Heart right ventricle (tissue), 16 donors: ENCODE measurements around the gene SLX9. TPM values are rescaled to one million over a fixed set of nuclear protein-coding genes. Genes with fewer than 3 reads are reported as not detected.
A peak's percentile ranks its signal among the peaks of the same experiment; 100 is the strongest.

Source experiments
- ATAC-seq, 8 donors: fragments of 200-7000 bp; cut with Tn5 transposase; one replicate each; pipeline ENCODE4 v1.9.1; 2020; ENCODE audit warnings: mild to moderate bottlenecking in 8 of 8, moderate library complexity in 8 of 8, moderate number of reproducible peaks in 1 of 8
- DNase-seq, 2 donors: peaks; one replicate each; pipeline ENCODE4 v3.0.0-alpha.2; 2020
- H3K27ac ChIP-seq, 10 donors: fragments of 200-600 bp; sonication (generic) in 2 of 10; one replicate each; pipeline versions ENCODE4 v1.5.0 to v1.8.0; 2020 to 2022; ENCODE audit warnings: mild to moderate bottlenecking in 3 of 10
- H3K27me3 ChIP-seq, 7 donors: fragments of 200-600 bp; one replicate each; pipeline ENCODE4 v1.8.0; 2021 to 2022; ENCODE audit warnings: mild to moderate bottlenecking in 2 of 7
- H3K36me3 ChIP-seq, 9 donors: fragments of 200-600 bp; sonication (generic) in 1 of 9; one replicate each; pipeline versions ENCODE4 v1.5.0 to v1.8.0; 2020 to 2022; ENCODE audit warnings: mild to moderate bottlenecking in 2 of 9
- H3K4me1 ChIP-seq, 9 donors: fragments of 200-600 bp; sonication (generic) in 1 of 9; one replicate each; pipeline versions ENCODE4 v1.5.0 to v1.8.0; 2020 to 2022; ENCODE audit warnings: mild to moderate bottlenecking in 4 of 9
- H3K4me3 ChIP-seq, 10 donors: fragments of 200-600 bp; sonication (generic) in 2 of 10; one replicate each; pipeline versions ENCODE4 v1.5.0 to v1.8.0; 2020 to 2022; ENCODE audit warnings: mild to moderate bottlenecking in 7 of 10, moderate library complexity in 2 of 10
- H3K9me3 ChIP-seq, 11 donors: fragments of 200-600 bp in 10 of 11; sonication (generic) in 2 of 11; one replicate each; pipeline versions ENCODE4 v1.5.0 to v1.8.0; 2013 to 2022; ENCODE audit warnings: mild to moderate bottlenecking in 2 of 11, control low read depth in 1 of 11, moderate library complexity in 1 of 11
- WGBS, 2 donors: extraction: QIAGEN DNeasy Blood & Tissue Kit; methylation state at CpG; one replicate each; pipeline ENCODE4 v1.1.7; 2013; ENCODE audit warnings: inconsistent platforms in 1 of 2; 5-methylcytosine and 5-hydroxymethylcytosine counted together
- intact Hi-C, 10 donors: fragments of 100-400 bp; cut with DNase I; formaldehyde crosslinking; loops; one replicate each; pipeline versions ENCODE4 v1.11.1 to v1.14.2; 2022
- polyA plus RNA-seq, 2 donors: library from polyadenylated mRNA; stranded (reverse); fragments of 200-250 nt; gene quantifications; one replicate each; pipeline ENCODE4 v1.2.3, GENCODE V29; 2013
- total RNA-seq, 10 donors: library from RNA; stranded (reverse); fragmentation: NEBNext Ultra II Directional in 3 of 10; extraction: Animal tissue kit (Norgen Biotek cat#: 25700) in 3 of 10; gene quantifications; one replicate each; pipeline versions ENCODE4 v1.2.1 to v1.2.4, GENCODE V29; 2021 to 2023
- TF ChIP-seq, protein P1 (sequence below), 9 donors: fragments of 200-600 bp; sonication (generic) in 2 of 9; IDR thresholded peaks; one replicate each; pipeline versions ENCODE4 v1.5.0 to v1.8.0; 2021 to 2022; ENCODE audit warnings: antibody characterized with exemption in 9 of 9, mild to moderate bottlenecking in 5 of 9, moderate library complexity in 1 of 9
- donor health status: Arrhythmogenic right ventricular cardiomyopathy.
- donor health status: ischemic (EF 13 %, LVEDD 7.1; RV severe dilation, severe dysfunction).
- donor health status: healthy with polysubstance abuse.
- donor health status: DM: no; HTN: yes; CAD: no.
- donor health status: DM: no; HTN: no; CAD: no.
- donor health status: ischemic (EF 25% LVEDD 6.9; RV normal size, moderate dysfunction).
- donor health status: ischemic (EF 25% LVEDD 5.7; RV mildly dilated, moderate dysfunction).
- donor health status: healthy.
- donor health status: DM: yes; HTN: yes; CAD: no.
- donor health status: Ischemic cardiomyopathy.
- donor health status: ischemic (EF 35%, LVEDD 5.7; RV mildly dilated, moderate dysfunction).
- donor health status: nonischemic (EF 11% LVEDD 7.7; RV severe dilation, severe dysfunction).
- donor health status: DM: yes; HTN: yes; CAD: no.
- donor health status: PGD.
- donor health status: ischemic (EF 29% LVEDD 5.4; RV normal size, mild dysfunction).
- donor health status: nonischemic (EF 23%, LVEDD 6.1; RV moderate dilation, normal function).

The SLX9 gene
- total and polyA plus RNA-seq, 12 donors, result 42.4 to 83.6 (median 57.3) TPM

DNA sequence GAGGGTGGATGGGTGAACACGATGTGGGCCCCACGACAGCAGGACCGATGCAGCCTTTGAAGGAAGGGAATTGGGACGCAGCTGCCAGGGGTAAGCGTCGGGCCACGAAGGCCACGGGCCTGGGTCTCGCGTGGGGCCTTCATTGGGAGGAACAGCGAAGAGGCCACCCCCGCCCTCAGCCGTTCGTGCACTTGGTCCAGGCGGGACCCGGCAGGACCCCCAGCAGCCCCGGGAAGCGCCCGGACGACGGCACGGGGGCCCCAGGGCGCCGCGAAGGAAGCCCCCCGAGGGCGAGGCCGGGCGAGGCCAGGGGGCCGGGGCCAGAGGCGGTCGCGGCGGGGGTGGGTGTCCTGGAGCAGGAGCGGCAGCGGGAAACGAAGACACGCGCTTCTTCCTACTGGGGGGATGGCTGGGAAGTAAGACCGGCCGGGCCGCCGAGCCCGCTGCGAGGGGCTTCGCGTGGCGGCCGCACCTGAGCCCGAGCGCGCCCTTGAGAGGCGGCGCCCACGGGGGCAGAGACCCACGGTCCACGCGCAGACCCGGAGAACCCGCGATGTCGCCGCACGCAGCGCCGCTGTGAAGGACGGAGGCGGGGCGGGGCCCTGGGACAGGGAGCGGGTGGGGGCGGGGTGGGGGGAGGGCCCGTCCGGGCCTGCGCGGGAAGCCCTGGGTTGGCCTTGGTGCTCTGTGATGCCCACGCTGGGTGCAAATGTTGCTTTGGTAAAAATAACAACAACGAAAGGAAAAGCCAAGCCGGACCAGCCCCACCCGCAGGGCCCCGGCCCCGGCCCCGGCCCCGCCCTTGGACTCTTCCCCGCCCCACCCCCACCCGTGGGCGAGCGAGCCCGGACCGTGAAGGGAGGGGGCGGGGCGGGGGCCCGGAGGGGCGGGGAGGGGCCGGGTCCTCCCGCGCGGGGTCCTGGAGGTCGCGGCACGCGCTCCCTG lies 78.6 kb downstream of the SLX9 start:
- H3K4me1 ChIP-seq, result peaks cover 0 to 36% (median 17%) of the 10 kb centered on the region in 9 donors
- TF ChIP-seq, protein P1, sequence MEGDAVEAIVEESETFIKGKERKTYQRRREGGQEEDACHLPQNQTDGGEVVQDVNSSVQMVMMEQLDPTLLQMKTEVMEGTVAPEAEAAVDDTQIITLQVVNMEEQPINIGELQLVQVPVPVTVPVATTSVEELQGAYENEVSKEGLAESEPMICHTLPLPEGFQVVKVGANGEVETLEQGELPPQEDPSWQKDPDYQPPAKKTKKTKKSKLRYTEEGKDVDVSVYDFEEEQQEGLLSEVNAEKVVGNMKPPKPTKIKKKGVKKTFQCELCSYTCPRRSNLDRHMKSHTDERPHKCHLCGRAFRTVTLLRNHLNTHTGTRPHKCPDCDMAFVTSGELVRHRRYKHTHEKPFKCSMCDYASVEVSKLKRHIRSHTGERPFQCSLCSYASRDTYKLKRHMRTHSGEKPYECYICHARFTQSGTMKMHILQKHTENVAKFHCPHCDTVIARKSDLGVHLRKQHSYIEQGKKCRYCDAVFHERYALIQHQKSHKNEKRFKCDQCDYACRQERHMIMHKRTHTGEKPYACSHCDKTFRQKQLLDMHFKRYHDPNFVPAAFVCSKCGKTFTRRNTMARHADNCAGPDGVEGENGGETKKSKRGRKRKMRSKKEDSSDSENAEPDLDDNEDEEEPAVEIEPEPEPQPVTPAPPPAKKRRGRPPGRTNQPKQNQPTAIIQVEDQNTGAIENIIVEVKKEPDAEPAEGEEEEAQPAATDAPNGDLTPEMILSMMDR (IDR thresholded peaks at IDR 0.05), result no peak
- 15 to 24% methylated on average over 56 to 101 of the region's 101 CpGs for WGBS, 2 donors
- DNase-seq (peak in 1 of 2 donors; percentile 39), ATAC-seq (peak in 4 of 8 donors; percentile 5 to 47 (median 24))
- H3K9me3 ChIP-seq, result peaks cover 0 to 8% (median 0%) of the 10 kb centered on the region in 11 donors
- H3K36me3 ChIP-seq, result no peaks in the 10 kb centered on the region
- H3K27ac ChIP-seq, result peak overlapping the region in 9 of 10 donors; percentile 40 to 73 (median 58)
- intact Hi-C loops, result loop anchor here in 1 of 10 donors (5.0 kb wide), 1 partner anchor 49 kb away; no protein-coding TSS in a partner anchor
- peaks cover 0 to 34% (median 0%) of the 10 kb centered on the region in 7 donors for H3K27me3 ChIP-seq
- peak overlapping the region; percentile 7 to 52 (median 48) for H3K4me3 ChIP-seq

DNA sequence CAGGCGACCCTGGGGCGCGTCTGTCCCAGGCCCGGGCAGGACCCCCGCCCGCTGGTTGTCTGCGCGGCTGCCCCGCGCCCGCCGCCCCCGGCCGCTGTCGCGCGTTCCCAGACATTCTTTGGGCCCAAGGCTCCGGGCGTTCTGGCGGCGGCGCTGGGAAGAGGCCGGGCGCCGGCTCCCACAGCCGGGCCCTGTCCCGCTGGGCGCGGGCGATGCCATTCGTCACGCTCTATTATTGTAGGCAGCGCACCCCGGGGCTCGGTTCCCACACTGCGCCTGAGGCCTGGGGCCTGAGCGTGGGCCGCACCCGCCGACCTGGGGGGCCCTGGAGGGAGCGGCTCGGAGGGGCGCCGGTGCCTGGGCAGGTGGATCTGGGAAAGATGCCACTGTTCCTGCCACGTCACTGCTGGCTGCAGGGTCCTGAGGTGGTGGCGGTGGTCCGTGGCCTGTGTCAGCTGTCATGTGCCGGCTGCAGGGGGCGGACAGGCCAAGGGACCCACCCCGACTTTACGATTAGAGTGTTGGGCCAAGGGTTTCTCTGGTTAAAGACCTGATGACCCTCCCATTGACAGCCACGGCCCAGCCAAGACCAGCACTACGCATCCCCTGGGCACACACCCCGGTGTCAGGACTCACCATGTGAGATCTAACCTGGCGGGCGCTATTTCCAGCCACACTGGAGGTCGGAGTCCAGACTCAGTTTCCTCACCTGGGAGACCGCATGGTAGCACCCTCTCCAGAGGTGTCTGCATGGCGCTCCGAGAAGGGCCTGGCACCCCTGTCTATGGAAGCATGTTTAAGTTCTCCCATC lies 79.5 kb downstream of the SLX9 start:
- peak; percentile 43 to 71 (median 56) for ATAC-seq
- Histone ChIP-seq H3K27ac (peak overlapping the region in 9 of 10 donors; percentile 10 to 73 (median 58)), H3K27me3 (peaks cover 0 to 34% (median 0%) of the 10 kb centered on the region in 7 donors), H3K9me3 (peaks cover 0 to 16% (median 0%) of the 10 kb centered on the region in 11 donors), H3K4me3 (peak overlapping the region in 9 of 10 donors; percentile 38 to 52 (median 48)), H3K36me3 (no peaks in the 10 kb centered on the region), H3K4me1 (peaks cover 0 to 36% (median 17%) of the 10 kb centered on the region in 9 donors)
- peak in 1 of 2 donors; percentile 33 for DNase-seq
- TF ChIP-seq, protein P1 (IDR thresholded peaks at IDR 0.05), result no peak
- WGBS, 2 donors, result 43% methylated on average over 57 to 60 of the region's 60 CpGs
- intact Hi-C loops, result loop anchor here in 1 of 10 donors (5.0 kb wide), 1 partner anchor 48 kb away; no protein-coding TSS in a partner anchor

DNA sequence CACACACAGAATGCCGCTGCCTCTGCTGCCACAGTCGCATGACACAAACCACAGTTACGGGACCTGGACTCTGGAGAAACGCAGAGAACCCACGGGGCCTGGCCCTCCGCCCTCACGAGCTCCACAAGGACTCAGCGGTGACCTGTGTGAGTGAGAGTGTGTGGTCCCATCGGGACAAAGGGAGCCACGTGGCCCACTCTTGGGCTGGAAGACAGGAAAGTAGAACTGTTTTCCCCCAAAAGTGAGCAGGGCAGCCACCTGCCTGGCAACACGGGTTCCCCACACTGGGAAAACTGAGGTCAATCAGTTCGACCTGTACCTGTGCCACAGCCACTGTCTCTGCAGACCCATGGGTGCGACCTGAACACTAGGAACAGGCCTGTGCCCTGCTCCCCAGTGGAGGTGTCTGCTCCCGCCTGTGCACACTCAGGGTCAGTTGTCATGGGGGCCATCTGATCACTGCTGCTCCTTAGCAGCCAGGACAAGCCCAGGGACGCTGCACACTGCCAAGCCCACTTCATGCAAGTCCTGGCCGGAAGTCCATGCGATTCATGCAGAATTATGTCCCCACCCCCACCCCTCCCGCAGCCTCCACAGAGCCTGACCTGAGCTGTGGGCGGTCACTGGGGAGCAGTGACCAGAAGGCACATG lies 80.2 kb downstream of the SLX9 start:
- peaks cover 0 to 34% (median 0%) of the 10 kb centered on the region in 7 donors for H3K27me3 ChIP-seq
- H3K9me3 ChIP-seq, result peaks cover 0 to 22% (median 0%) of the 10 kb centered on the region in 11 donors
- TF ChIP-seq, protein P1 (IDR thresholded peaks at IDR 0.05), result no peak
- H3K4me3 ChIP-seq, result no peak overlapping the region
- H3K27ac ChIP-seq, result peak overlapping the region in 2 of 10 donors; percentile 1 to 73
- WGBS, 2 donors, result 85 to 91% methylated on average over 18 to 19 of the region's 19 CpGs
- no peaks in the 10 kb centered on the region for H3K36me3 ChIP-seq
- intact Hi-C loops, result loop anchor here in 1 of 10 donors (5.0 kb wide), 1 partner anchor 47 kb away; no protein-coding TSS in a partner anchor
- ATAC-seq, result peak in 3 of 8 donors; percentile 5 to 48 (median 29)
- DNase-seq, result peak in 1 of 2 donors; percentile 9
- peaks cover 0 to 36% (median 17%) of the 10 kb centered on the region in 9 donors for H3K4me1 ChIP-seq
